ENCODE measurements around the gene PRRT2. TPM values are rescaled to one million over a fixed set of nuclear protein-coding genes. Genes with fewer than 3 reads are reported as not detected.
"Not testable (repeated sequence)": the region's sequence is repeated elsewhere in the genome, so short reads cannot be mapped to it uniquely, and the experiment has no call there.

PRRT2 gene
- total RNA-seq, 1 experiment from 2014 or later: 2.5 TPM

DNA sequence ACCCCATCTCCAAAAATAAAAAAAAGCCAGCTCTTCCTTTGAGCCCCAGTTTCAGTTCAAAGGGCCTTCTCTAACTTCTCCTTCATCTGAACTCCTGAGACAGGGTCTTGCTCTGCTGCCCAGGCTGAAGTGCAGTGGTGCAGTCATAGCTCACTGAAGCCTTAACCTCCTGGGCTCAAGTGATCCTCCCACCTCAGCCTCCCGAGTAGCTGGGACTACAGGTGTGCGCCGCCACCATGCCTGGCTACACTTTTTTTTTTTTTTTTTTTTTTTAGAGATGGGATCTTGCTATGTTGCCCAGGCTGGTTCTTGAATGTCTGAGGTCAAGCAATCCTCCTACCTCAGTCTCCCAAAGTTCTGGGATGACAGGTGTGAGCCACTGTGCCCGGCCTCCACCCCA, 21.2 kb downstream of the PRRT2 start:
- DNase-seq (ENCODE audit: low read depth): not testable (repeated sequence)

DNA sequence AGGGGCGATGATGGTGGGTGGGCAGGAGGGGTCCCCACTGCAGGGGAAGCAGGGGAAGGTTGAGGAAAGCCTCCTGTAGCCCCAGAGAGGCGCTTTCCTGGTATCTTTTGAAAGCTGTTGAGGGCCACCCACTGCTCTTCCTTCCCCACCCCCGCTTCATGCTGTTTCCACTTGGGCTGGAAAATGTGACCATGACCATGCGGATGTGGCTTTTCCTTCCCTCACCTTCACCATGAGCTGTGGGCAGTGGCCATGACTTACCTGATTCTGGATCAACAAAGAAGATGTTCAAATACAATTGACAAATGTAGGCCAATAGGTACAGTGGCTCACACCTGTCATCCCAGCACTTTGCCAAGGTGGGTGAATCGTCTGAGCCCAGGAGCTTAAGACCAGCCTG, 22.1 kb downstream of the PRRT2 start:
- DNase-seq (ENCODE audit: low read depth): no peak

DNA sequence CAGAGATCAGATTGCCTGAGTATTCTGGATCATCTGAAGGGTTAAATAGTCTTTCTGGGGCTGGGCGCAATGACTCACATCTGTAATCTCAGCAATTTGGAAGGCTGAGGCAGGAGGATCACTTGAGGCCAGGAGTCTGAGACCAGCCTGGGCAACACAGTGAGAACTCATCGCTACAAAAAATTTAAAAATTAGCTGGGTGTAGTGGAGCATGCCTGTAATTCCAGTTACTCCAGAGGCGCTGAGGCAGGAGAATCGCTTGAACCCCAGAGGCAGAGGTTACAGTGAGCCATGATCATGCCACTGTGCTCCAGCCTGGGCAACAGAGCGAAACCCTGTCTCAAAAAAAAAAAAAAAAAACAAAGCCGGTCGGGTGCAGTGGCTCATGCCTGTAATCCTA, 23.9 kb downstream of the PRRT2 start:
- no peak for DNase-seq (ENCODE audit: low read depth)

DNA sequence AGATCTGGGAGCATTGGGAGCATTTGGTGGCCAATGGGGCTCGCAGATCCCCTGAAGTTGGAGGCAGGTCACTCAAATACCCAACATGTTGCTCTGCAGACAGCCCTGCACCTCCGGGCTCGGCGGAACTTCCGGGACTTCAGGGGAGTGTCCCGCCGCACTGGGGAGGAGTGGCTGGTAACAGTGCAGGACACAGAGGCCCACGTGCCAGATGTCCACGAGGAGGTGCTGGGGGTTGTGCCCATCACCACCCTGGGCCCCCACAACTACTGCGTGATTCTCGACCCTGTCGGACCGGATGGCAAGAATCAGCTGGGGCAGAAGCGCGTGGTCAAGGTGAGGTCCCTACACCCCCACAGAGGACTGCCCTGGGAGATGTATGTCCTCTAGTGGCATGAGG, 24.6 kb downstream of the PRRT2 start:
- no peak for DNase-seq (ENCODE audit: low read depth)

DNA sequence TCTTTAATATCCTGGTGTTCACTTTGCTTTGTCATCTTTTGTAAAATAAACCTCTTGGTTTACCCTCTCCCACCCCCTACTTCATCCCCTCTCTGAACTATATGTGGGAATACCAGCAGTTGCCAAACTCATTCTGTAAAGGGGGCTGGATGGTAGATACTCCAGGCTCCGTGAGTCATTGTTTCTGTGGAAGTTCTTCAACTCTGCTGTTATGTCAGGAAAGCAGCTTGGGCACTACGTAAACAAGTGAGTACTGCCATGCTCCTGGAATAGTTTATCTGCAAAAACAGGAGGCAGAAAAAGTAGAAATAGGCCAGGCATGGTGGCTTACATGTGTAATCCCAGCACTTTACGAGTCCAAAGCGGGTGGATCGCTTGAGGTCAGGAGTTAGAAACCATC, 25.8 kb downstream of the PRRT2 start:
- DNase-seq (ENCODE audit: low read depth): no peak

DNA sequence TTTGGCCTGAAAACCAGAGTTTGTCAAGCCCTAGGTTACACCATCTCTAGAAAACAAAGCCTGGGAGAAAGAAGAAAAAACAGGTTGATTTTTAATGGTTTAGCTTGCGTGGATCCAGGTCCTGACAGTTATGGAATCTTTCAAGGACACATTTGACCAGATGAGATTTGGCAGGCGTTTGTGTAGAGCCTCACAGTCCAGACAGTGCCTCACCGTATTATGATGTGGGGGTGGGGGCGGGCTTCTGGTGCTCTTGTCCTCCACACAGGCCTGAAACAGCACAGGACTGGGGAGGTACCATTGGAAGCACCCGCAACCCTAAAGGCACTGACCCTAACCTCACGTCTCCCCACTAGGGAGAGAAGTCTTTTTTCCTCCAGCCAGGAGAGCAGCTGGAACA, 27.8 kb downstream of the PRRT2 start:
- DNase-seq (ENCODE audit: low read depth): no peak

DNA sequence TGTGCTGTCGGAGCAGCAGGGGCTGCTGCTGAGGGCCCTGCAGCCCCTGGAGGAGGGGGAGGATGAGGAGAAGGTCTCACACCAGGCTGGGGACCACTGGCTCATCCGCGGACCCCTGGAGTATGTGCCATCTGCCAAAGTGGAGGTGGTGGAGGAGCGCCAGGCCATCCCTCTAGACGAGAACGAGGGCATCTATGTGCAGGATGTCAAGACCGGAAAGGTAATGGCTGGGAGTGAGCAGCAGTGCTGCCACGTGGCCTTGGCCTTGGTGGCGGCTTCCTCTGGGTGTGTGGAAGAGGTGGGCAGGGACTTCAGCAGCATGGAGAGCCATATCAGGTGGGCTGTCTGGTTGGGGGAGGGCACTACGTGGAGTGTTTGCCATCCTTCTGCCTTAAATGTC, 28.2 kb downstream of the PRRT2 start:
- DNase-seq (ENCODE audit: low read depth): no peak

DNA sequence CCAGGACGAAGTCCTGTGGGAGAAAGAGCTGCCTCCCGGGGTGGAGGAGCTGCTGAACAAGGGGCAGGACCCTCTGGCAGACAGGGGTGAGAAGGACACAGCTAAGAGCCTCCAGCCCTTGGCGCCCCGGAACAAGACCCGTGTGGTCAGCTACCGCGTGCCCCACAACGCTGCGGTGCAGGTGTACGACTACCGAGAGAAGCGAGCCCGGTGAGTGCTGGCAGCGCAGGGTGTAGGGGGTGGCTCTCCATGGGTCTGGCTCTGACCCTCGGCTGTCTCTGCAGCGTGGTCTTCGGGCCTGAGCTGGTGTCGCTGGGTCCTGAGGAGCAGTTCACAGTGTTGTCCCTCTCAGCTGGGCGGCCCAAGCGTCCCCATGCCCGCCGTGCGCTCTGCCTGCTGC, 29.6 kb downstream of the PRRT2 start:
- no peak for DNase-seq (ENCODE audit: low read depth)

DNA sequence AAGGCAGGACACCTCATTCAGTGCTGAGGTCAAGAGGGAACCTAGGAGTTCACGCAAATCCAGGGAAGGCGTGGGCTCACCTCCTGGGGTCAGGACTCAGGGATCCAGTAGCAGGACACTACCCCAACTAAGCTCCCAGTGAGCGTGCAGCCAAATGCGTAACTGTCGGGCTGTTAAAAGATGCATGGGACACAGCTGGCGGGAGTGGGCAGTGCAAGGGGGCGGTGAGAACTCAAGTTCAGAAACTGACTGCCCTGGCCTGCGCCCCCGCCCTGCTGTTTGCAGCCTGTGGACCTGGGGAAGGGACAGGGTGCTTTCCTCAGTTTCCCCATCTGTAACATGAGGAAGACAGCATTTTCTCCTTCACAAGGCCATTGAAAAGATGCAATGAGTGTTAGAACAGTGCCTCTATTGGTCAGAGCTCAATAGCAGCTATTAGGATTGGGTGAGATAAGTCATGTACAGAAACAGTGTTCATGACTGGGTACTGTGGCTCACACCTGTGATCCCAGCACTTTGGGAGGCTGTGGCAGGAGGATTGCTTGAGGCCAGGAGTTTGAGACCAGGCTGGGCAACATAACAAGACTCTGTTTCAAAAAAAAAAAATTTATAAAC, 30.8 kb downstream of the PRRT2 start:
- no peak for DNase-seq (ENCODE audit: low read depth)

DNA sequence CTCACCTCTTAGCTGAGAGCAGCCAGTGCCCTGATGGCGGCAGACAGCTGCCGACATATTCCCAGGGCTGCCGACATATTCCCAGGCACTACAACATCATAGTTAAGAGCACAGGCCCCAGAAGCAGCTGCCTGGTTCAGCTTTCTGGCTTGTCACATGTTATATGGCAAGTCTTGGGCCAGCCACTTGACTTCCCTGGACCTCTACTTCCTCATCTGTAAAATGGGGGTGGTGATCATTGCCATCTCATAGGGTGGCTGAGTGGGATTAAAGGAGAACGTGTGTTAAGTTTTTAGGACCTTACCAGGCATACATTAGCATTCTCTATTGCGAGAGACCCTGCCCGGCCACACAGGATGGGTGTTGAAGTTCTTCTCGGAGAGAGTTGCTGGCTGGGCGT, 31.9 kb downstream of the PRRT2 start:
- DNase-seq (ENCODE audit: low read depth): no peak

DNA sequence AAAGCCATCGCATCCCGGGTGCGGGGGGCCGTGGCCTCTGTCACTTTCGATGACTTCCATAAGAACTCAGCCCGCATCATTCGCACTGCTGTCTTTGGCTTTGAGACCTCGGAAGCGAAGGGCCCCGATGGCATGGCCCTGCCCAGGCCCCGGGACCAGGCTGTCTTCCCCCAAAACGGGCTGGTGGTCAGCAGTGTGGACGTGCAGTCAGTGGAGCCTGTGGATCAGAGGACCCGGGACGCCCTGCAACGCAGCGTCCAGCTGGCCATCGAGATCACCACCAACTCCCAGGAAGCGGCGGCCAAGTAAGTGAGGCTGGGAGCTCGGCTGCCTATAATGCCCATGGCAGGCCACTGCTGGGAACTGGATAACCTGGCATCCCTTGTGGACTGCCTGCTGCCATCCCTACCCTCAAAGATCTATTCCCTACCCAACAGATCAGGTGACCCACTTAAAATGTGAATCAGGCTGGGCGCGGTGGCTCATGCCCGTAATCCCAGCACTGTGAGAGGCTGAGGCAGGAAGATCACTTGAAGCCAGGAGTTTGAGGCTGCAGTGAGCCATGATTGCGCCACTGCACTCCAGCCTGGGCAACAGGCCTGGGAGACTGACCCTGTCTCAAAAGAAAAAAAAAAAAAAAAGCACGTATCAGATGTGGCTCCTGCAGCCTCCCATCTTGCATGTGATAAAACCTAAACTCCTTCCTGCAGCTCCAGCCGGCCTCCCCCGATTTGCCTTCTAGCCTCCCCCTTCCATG, 32.8 kb downstream of the PRRT2 start:
- DNase-seq (ENCODE audit: low read depth): no peak

DNA sequence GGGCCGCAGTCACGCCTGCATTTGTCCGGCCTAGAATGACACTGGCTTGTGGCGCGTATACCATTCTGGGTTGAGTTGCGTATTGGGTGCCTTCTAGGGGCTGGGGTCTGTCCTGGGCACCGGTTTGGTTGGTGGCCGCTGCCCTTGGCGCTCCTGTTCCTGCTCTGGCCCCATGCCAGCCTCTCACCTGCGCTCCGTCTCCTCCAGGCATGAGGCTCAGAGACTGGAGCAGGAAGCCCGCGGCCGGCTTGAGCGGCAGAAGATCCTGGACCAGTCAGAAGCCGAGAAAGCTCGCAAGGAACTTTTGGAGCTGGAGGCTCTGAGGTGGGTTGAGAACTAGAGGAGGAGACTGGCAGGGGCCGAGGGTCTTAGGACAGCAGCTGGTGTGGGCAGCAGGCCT, 33.7 kb downstream of the PRRT2 start:
- no peak for DNase-seq (ENCODE audit: low read depth)

DNA sequence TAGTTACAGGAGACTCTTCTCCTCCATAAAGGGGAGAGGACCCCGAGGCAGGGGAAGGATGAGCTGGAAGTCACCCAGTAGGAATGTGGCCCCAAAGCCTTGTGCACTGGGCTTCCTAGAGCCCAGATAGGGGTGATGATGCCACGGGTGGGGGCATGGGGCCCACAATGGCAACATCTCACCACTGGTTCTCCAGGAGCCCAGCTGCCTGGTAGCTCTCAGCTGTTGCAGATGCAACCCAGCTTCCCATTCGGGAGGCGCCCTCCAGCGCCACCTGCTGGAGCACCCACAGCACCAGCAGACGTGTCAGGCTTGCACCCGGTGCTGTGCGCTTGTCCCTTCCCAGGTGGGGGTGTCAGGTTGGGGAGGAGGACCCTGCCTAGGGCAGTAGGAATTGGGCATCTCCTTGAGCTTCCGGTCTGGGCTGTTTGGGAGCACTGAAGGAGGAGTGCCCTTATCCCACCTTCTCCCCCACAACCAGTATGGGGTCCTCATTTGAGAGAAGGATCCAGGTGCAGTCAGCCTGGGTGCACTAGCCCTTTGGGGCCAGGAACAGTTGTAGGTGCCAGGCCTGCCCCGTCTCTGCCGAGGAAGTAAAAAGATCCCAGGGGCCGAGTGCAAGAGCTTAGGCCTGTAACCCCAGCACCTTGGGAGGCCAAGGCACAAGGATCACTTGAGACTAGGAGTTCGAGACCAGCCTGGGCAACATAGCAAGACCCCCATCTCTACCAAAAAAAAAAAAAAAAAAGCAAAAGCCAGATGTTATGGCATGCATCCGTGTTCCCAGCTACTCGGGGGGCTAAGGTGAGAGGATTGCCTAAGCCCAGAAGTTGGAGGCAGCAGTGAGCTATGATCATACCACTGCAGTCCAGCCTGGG, 36.7 kb downstream of the PRRT2 start:
- peak; percentile 60 for DNase-seq (ENCODE audit: low read depth)

DNA sequence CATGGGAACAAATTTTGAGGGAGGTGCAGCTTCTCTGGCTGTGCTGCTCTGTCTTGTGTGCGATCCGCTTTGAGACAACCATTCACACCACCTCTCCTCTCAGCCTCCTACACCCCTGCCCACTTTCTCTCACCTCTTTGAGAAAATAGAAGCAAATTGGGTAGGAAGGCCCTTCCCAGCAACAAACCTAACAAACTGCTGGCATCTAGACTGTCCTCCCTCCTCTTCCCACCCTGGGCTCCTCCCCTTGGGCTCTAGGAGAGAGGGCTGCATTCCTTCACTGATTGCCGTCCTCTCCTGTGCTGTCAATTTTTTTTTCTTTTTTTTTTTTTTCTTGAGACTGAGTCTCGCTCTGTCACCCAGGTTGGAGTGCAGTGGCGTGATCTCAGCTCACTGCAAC, 37.5 kb downstream of the PRRT2 start:
- DNase-seq (ENCODE audit: low read depth): no peak

DNA sequence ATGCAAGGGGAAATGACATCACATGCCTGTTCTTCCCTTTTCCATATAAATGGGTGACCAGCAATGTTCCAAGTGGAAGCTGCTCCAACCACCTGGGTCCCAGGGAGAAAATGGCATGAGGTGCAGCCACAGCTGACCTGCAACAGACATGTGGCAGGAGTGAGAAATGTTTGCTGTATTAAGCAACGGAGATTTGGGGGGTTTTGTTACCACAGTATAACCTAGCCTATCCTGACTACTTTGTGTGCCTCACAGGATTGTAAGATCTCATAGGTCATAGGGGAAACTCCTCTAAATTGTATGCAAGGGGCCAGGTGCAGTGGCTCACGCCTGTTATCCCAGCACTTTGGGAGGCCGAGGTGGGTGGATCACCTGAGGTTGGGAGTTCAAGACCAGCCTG, 39.0 kb downstream of the PRRT2 start:
- DNase-seq (ENCODE audit: low read depth): no peak

DNA sequence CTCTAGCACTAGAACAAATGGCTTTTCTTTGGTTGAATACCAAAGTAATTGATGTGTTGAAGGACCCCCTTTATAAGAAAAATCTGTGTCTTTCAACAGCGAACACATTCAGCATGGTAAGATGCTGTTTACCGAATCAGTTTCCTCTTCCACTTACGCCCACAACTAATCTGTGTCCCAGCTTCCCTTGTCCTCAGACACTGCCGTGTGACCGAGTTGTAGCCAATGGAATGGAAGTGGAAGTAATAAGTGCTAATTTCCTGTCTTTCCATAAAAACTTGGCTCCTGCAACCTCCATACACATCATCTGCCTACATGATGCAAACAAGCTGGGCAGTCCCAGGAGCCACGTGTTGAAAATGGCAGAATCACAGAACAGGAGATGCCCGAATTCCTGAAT, 40.7 kb downstream of the PRRT2 start:
- DNase-seq (ENCODE audit: low read depth): peak; percentile 41

DNA sequence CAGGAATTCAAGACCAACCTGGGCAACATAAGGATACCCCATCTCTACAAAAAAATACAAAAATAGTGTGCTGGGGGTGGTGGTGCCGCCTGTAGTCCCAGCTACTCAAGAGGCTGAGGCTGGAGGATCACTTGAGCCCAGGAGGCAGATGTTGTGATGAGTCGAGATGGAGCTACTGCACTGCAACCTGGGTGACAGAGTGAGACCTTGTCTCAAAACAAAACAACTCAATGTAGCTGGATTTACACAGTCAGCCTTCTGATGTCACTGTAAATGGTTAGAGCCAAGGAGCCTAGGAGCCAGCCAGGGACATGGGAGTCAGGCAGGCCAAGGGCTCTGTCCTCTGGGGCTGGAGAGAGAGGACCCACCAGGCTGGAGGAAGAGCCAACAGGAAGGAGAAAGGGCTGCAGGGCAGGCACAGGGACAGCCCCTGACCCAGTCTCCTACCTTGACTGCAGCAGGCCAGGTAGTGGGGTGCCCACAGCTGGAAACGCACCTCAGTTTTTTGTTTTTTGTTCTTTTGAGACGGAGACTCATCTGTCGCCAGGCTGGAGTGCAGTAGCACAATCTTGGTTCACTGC, 42.6 kb downstream of the PRRT2 start:
- no peak for DNase-seq (ENCODE audit: low read depth)

DNA sequence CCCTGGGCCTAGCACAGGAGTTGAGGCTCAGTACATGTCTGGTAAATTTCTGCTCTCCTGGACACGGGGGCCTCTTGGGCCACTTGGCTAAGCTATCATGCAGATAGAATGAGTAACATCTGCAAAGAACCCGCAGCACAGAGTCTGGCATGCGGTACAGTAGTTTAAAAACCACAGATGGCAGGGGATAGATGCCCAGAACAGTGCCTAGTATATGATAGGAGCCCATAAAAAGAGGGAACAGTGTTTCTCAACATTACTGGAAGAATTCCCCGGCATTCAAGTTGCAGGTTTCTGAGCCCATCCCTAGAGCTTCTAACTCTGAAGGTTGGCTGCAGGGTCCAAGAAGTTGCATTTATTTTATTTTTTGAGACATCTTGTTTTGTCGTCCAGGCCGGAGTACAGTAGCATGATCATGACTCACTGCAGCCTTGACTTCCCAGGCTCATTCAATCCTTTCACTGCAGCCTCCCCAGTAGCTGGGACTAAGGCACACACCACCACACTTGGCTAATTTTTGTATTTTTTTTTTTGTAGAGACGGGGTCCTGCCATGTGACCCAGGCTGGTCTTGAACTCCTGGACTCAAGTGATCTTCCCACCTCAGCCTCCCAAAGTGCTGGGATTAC, 45.3 kb downstream of the PRRT2 start:
- DNase-seq (ENCODE audit: low read depth): peak; percentile 89

DNA sequence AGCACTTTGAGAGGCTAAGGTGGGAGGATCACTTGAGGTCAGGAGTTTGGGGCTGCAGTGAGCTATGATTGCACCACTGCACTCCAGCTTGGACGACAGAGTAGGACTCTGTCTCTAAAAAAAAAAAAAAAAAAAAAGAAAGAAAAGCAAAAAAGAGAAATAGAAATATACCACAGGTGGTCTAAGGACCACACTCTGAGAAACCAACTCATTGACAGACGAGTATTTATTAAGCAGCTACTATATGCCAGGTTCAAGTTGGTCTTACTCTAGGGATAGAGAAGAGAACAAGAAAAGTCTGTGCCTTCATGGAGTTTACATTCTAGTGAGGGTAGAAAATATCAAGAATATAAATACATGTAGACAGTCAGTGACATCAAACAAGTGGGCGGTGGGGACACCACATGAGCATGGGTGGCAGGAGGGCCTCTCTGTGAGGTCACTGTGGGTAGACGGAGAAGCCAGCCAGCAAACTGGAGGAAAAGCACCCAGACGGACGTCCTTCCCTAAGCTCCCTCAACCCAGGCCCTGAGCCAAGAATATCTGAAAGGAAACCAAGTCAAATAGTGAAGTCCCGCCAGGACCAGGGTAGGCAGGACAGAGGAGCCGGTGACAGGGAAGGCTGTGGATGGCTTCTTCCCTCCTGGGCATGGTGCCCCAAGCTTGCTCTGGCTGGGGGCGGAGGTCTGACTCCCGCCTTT, 46.3 kb downstream of the PRRT2 start:
- no peak for DNase-seq (ENCODE audit: low read depth)

DNA sequence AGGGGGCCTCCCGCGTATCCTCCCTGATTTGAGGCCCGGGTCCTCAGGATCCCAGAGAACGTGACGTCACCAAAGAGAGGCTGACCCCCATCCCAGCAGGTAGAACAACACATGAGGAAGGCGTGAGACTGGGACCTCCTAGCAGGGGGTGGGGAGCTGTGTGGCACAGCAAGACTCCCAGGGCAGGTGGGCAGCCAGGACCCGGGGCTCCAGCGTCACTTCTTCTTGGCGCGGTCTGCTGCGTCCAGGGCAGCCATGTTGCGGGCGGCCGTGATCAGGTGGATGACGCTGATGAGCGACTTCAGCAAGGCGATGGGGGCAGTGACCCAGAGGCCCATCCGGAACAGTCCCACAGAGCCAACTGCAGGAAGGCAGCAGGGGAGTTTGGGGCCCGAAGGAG, 47.0 kb downstream of the PRRT2 start:
- no peak for DNase-seq (ENCODE audit: low read depth)

DNA sequence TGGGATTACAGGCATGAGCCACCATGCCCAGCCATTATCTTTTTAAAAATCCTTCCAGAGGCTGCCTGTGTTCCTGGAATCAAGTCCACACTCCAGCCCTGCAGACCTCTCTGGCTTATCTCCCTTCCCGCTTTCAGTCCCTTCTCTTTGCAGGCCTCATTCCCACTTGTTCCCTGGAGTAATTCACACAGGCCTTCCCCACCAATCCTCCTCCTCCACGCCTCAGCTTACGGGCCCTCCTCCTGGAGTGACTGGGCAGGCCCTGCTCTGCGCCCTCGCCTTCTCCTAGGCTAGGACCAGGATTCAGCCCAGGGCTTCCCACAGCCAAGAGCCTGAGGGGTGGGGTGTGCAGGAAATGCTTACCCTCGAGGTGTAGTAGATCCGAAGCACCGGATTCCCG, 48.2 kb downstream of the PRRT2 start:
- no peak for DNase-seq (ENCODE audit: low read depth)
